ENCODE results near the gene IKBKG. TPM values are rescaled to one million over a fixed set of nuclear protein-coding genes. Genes with fewer than 3 reads are reported as not detected.

The IKBKG gene
- total RNA-seq, 1 experiment from 2014 or later, result 24.0 TPM

- TF ChIP-seq EZH2 (IDR thresholded peaks at IDR 0.05) (no peak), YY1 (IDR thresholded peaks at IDR 0.05; ENCODE audit: extremely low read depth, insufficient replicate concordance, low read depth, low read length) (no peak), EGR1 (IDR thresholded peaks at IDR 0.05; ENCODE audit: low read depth) (no peak)
Measured at GRCh38 chrX:154542723-154543424, 4.5 kb upstream of the IKBKG start (continued).

- peak overlapping the region; percentile 74; the same call in 1 of the 2 replicates for H3K27ac ChIP-seq (ENCODE audit: low read depth, low read length)
- H3K4me3 ChIP-seq (replicated peaks in 1 of 2; ENCODE audit: low read depth in 1 of 2, low read length in 2 of 2), result peak overlapping the region; percentile 69 to 96
- ChIA-PET RAD21 (ENCODE audit: low non-redundant PET in 1 of 2, low total read pairs in 2 of 2, uncharacterized antibody in 2 of 2, unreplicated experiment in 2 of 2) (no interaction called here), POLR2A (no interaction called here), CTCF (no interaction called here)
- H3K27me3 ChIP-seq (ENCODE audit: insufficient read depth, low read length), result no peaks in the 10 kb centered on the region
- no peaks in the 10 kb centered on the region for H4K20me1 ChIP-seq (ENCODE audit: insufficient read depth)
- peaks cover 0 to 7% of the 10 kb centered on the region in 2 experiments; a peak in 2 of 4 replicates for H3K36me3 ChIP-seq (ENCODE audit: control insufficient read depth in 1 of 2, insufficient read depth in 2 of 2, low read length in 2 of 2)
- peaks cover 27 to 34% of the 10 kb centered on the region in 2 experiments for H3K4me1 ChIP-seq (ENCODE audit: control insufficient read depth in 1 of 2, insufficient read depth in 2 of 2, low read length in 2 of 2)
- TF ChIP-seq POLR2AphosphoS5 (IDR thresholded peaks at IDR 0.05; ENCODE audit: low read depth, low read length), result no peak
- TF ChIP-seq POLR2A (IDR thresholded peaks at IDR 0.05; ENCODE audit: borderline replicate concordance, extremely low read depth, insufficient read depth, insufficient read length), result no peak
- TF ChIP-seq ZFX (IDR thresholded peaks at IDR 0.05), result no peak
- no peak for TF ChIP-seq EGR1 (IDR thresholded peaks at IDR 0.05; ENCODE audit: low read depth)
- no peak for TF ChIP-seq ZNF274 (IDR thresholded peaks at IDR 0.05; ENCODE audit: low read depth, low read length)
- TF ChIP-seq MAX (IDR thresholded peaks at IDR 0.05), result no peak
- no peak for TF ChIP-seq EZH2phosphoT487 (IDR thresholded peaks at IDR 0.05; ENCODE audit: borderline replicate concordance)
- no peak for TF ChIP-seq EZH2 (IDR thresholded peaks at IDR 0.05)
- TF ChIP-seq FOSL1 (IDR thresholded peaks at IDR 0.05; ENCODE audit: low read depth), result no peak
- TF ChIP-seq SP1 (IDR thresholded peaks at IDR 0.05; ENCODE audit: low read depth), result no peak
- TF ChIP-seq ATF3 (IDR thresholded peaks at IDR 0.05), result no peak
- TF ChIP-seq REST (IDR thresholded peaks at IDR 0.05; ENCODE audit: low read depth), result no peak
- no peak for TF ChIP-seq CBX3 (IDR thresholded peaks at IDR 0.05; ENCODE audit: low read depth)
- no peak for TF ChIP-seq CTCF (IDR thresholded peaks at IDR 0.05 in 2 of 3, conservative IDR thresholded peaks at IDR 0.05 in 1 of 3; ENCODE audit: borderline replicate concordance in 1 of 3, insufficient read depth in 1 of 3, low read depth in 2 of 3, low read length in 2 of 3)
- TF ChIP-seq SRF (IDR thresholded peaks at IDR 0.05; ENCODE audit: low read depth), result no peak
- TF ChIP-seq JUND (IDR thresholded peaks at IDR 0.05), result no peak
- TF ChIP-seq CEBPB (IDR thresholded peaks at IDR 0.05; ENCODE audit: low read depth), result no peak
- TF ChIP-seq SIN3A (IDR thresholded peaks at IDR 0.05; ENCODE audit: low read depth), result no peak
- no peak for DNase-seq (ENCODE audit: low read depth, low spot score)
- no peaks in the 10 kb centered on the region for H3K9me2 ChIP-seq (ENCODE audit: insufficient read depth)
- H3K9me3 ChIP-seq (ENCODE audit: control insufficient read depth in 1 of 2, insufficient read depth in 1 of 2, low read depth in 1 of 2, low read length in 2 of 2), result no peaks in the 10 kb centered on the region
- H2AFZ ChIP-seq (ENCODE audit: low read depth, low read length, poor library complexity, severe bottlenecking), result no peak overlapping the region
- no peak for ATAC-seq
- intact Hi-C loops (cut with micrococcal nuclease), result no loop called here
- peak overlapping the region; percentile 92 for H3K9ac ChIP-seq (ENCODE audit: low read length)
- H3K79me2 ChIP-seq (ENCODE audit: insufficient read depth, low read length), result peaks cover 46% of the 10 kb centered on the region
- BruUV-seq (replicated peaks), result no TSS peak
- peak overlapping the region; percentile 90 for H3K4me2 ChIP-seq (ENCODE audit: low read length)
Measured at GRCh38 chrX:154545673-154546274, 1.6 kb upstream of the IKBKG start.

Data from HCT116 (cell line).